Breast epithelium (tissue), 4 donors: ENCODE measurements around the gene ACSL5. TPM values are rescaled to one million over a fixed set of nuclear protein-coding genes. Genes with fewer than 3 reads are reported as not detected.

ENCODE experiments used
- DNase-seq, 2 donors: peaks; one replicate each; pipeline ENCODE4 v3.0.0-alpha.2; 2019; ENCODE audit warnings: low spot score in 2 of 2
- H3K27ac ChIP-seq, 2 donors: fragments of 200-600 bp; sonication (generic) in 1 of 2; one replicate each; pipeline ENCODE4 v1.5.1; 2016 to 2019; ENCODE audit warnings: mild to moderate bottlenecking in 1 of 2
- H3K27me3 ChIP-seq, 2 donors: fragments of 200-600 bp; sonication (generic) in 1 of 2; one replicate each; pipeline versions ENCODE4 v1.5.1 to v1.6.0; 2017 to 2019; ENCODE audit warnings: control low read depth in 1 of 2, mild to moderate bottlenecking in 1 of 2
- H3K36me3 ChIP-seq: fragments of 200-600 bp; one replicate; pipeline ENCODE4 v1.5.1; 2019
- H3K4me1 ChIP-seq, 2 donors: fragments of 200-600 bp; sonication (generic); one replicate each; pipeline ENCODE4 v1.5.1; 2016 to 2019; ENCODE audit warnings: control low read depth in 1 of 2
- H3K4me3 ChIP-seq, 3 donors: fragments of 200-600 bp; sonication (generic); 1 replicate in 2 of 3; 2 replicates in 1 of 3; pipeline ENCODE4 v1.5.1; 2016 to 2019; ENCODE audit warnings: mild to moderate bottlenecking in 3 of 3, moderate library complexity in 2 of 3
- H3K9me3 ChIP-seq, 2 donors: fragments of 200-600 bp; sonication (generic) in 1 of 2; one replicate each; pipeline ENCODE4 v1.5.1; 2016 to 2019; ENCODE audit warnings: control low read depth in 1 of 2
- POLR2A ChIP-seq: fragments of 450-650 bp; IDR thresholded peaks from one replicate; pipeline ENCODE4 v1.6.1; 2016; ENCODE audit warnings: antibody characterized with exemption, mild to moderate bottlenecking, moderate library complexity
- POLR2AphosphoS5 ChIP-seq, 3 donors: sonication (generic); formaldehyde crosslinking; IDR thresholded peaks; one replicate each; pipeline ENCODE4 v1.6.1; 2017; ENCODE audit warnings: antibody characterized with exemption in 3 of 3
- intact Hi-C: fragments of 100-400 bp; cut with DNase I; formaldehyde crosslinking; loops from one replicate; pipeline ENCODE4 v1.15.1; 2023; ENCODE audit warnings: low total_unique reads
- total RNA-seq, 3 donors: library from RNA; depleted of rRNA; stranded (reverse); fragments of >200 nt; gene quantifications; one replicate each; pipeline ENCODE4 v1.1.0, GENCODE V29; 2016
- TF ChIP-seq, protein P1 (sequence below), 3 donors: fragments of 450-650 bp; IDR thresholded peaks; one replicate each; pipeline ENCODE4 v1.5.1; 2016 to 2017; ENCODE audit warnings: antibody characterized with exemption in 3 of 3, mild to moderate bottlenecking in 3 of 3, moderate library complexity in 3 of 3

ACSL5 gene
- total RNA-seq, 3 donors from 2014 or later = 13.3 to 31.8 (median 15.8) TPM

DNA sequence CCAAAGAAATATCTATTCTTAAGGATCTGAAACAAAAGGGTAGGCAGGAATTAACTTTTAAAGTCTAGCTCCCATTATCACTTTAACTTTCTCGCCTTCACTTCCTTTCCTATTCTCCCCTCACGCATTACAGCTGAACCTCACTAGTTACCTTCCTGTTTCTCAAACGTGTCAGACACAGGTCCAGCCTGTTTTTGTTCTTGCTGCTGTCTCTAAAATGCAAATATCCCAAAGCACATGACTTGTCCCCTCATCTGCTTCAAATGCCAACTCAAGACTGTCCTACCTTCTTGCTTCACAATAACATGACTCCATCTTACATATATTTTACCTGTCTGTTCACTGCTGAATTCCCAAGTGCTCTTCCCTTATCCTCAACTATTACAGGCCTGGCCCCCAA lies 55.2 kb downstream of the ACSL5 start:
- TF ChIP-seq, protein P1, sequence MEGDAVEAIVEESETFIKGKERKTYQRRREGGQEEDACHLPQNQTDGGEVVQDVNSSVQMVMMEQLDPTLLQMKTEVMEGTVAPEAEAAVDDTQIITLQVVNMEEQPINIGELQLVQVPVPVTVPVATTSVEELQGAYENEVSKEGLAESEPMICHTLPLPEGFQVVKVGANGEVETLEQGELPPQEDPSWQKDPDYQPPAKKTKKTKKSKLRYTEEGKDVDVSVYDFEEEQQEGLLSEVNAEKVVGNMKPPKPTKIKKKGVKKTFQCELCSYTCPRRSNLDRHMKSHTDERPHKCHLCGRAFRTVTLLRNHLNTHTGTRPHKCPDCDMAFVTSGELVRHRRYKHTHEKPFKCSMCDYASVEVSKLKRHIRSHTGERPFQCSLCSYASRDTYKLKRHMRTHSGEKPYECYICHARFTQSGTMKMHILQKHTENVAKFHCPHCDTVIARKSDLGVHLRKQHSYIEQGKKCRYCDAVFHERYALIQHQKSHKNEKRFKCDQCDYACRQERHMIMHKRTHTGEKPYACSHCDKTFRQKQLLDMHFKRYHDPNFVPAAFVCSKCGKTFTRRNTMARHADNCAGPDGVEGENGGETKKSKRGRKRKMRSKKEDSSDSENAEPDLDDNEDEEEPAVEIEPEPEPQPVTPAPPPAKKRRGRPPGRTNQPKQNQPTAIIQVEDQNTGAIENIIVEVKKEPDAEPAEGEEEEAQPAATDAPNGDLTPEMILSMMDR (IDR thresholded peaks at IDR 0.05) = no peak
- TF ChIP-seq POLR2A = no peak
- no peak for TF ChIP-seq POLR2AphosphoS5 (IDR thresholded peaks at IDR 0.05)
- no peak overlapping the region for H3K4me3 ChIP-seq
- no peaks in the 10 kb centered on the region for H3K27me3 ChIP-seq
- H3K9me3 ChIP-seq = no peaks in the 10 kb centered on the region
- no peaks in the 10 kb centered on the region for H3K36me3 ChIP-seq
- H3K27ac ChIP-seq = no peak overlapping the region
- H3K4me1 ChIP-seq = no peaks in the 10 kb centered on the region
- DNase-seq = no peak
- intact Hi-C loops = no loop called here

DNA sequence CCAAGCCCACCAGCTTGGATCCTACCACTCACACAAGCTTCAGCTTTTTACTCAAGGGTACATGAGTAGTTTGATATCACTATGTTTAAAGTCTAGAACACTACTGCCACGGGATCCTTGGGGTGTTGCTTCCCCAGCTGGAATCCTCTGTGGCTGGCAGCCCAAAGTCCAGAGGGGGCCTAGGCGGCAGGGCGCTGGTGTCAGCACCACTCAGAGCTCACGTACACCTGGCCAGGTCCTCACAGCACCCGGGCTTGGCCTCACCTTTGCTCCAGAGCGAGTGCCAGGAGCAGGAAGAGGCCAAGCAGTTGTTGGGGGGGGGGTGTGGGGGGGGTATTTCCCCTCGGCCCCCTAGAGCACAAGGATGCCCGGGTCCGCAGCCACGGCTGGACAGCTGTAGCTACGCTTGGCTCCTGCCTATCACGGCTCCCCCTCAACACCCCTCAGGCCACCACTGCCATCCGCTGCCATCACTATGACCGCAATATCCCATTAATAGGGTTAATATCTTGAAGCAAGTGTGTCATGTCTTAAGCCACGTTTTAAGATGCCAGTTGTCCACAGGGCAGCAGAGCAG lies 55.8 kb downstream of the ACSL5 start:
- intact Hi-C loops = no loop called here
- no peak for TF ChIP-seq POLR2A
- TF ChIP-seq, protein P1 (IDR thresholded peaks at IDR 0.05) = no peak
- TF ChIP-seq POLR2AphosphoS5 (IDR thresholded peaks at IDR 0.05) = no peak
- Histone ChIP-seq H3K27ac (no peak overlapping the region), H3K4me1 (no peaks in the 10 kb centered on the region), H3K4me3 (no peak overlapping the region), H3K36me3 (no peaks in the 10 kb centered on the region), H3K27me3 (no peaks in the 10 kb centered on the region), H3K9me3 (no peaks in the 10 kb centered on the region)
- DNase-seq = no peak

DNA sequence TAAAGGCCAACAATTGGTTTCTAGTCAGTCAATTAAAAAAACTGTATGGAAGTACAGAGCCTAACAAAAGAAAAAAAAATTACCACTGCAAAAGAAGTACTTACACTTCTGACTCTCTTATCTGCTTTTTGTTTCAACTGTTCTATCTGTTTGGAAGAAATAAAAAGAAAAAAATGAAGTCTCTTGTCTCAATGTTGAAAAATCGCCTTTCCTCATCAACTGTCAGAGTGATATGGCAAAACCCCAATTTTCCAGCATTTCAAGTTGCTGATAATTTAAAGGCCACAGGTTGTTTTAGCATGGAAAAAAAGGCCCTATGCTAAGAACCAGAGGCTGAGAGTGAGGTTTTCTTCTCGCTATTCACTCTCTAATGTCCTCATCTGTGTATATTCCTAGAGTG lies 59.2 kb downstream of the ACSL5 start:
- Histone ChIP-seq H3K4me3 (no peak overlapping the region), H3K27ac (no peak overlapping the region), H3K27me3 (no peaks in the 10 kb centered on the region), H3K4me1 (no peaks in the 10 kb centered on the region), H3K9me3 (no peaks in the 10 kb centered on the region), H3K36me3 (no peaks in the 10 kb centered on the region)
- no peak for DNase-seq
- TF ChIP-seq, protein P1 (IDR thresholded peaks at IDR 0.05) = no peak
- TF ChIP-seq POLR2A (no peak), POLR2AphosphoS5 (IDR thresholded peaks at IDR 0.05) (no peak)
- intact Hi-C loops = no loop called here

DNA sequence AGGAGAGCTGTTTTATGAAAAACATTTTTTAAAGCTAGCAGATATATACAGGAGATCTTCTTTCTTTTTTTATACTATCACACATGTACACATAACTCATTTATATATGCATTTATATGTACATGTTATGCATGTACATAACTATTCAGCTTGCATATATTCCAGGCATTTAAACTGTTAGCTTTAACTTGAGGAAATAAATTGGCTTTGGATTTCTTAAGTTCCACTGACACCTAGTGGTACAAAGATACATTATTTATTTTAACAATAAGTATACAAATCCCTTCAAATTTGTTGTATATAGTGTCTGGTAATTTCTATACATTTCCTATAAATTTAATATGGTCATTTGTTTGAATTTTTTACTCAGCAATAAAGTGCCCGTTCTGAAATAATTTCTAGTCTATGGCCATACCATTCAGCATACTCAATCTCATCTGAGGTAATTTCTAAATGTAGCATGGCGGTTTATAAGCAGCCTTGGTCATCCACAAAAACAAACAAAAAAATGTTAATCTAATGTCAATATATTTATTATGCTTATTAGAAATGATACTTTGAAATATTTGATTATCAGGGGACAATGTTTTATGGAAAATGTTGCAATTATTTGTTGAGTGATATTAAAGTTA lies 61.2 kb downstream of the ACSL5 start:
- Histone ChIP-seq H3K4me3 (no peak overlapping the region), H3K9me3 (no peaks in the 10 kb centered on the region), H3K27me3 (no peaks in the 10 kb centered on the region), H3K27ac (no peak overlapping the region), H3K4me1 (no peaks in the 10 kb centered on the region), H3K36me3 (no peaks in the 10 kb centered on the region)
- TF ChIP-seq POLR2A = no peak
- TF ChIP-seq, protein P1 (IDR thresholded peaks at IDR 0.05) = peak; percentile 15 to 45 (median 33)
- no peak for TF ChIP-seq POLR2AphosphoS5 (IDR thresholded peaks at IDR 0.05)
- no peak for DNase-seq
- intact Hi-C loops = no loop called here

DNA sequence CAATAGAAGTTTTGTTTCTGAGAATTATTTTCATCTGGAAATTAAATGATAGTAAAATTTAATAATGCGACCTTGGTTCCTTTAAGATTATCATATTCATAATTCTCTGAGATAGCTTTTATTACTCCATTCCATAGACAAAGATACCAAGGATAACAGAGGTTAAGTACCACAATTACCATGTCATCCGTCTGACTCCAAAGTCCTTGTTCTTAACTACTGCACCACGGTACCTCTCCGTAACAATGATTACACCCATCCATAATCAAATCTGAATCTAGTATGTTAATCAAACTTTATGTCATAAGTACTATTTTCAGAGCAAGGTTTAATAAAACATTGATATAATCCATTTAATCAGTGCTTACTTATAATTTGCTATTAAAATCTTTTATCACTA lies 64.4 kb downstream of the ACSL5 start:
- Histone ChIP-seq H3K27me3 (no peaks in the 10 kb centered on the region), H3K36me3 (no peaks in the 10 kb centered on the region), H3K9me3 (no peaks in the 10 kb centered on the region), H3K4me3 (no peak overlapping the region), H3K4me1 (no peaks in the 10 kb centered on the region), H3K27ac (no peak overlapping the region)
- intact Hi-C loops = no loop called here
- TF ChIP-seq POLR2A (no peak), POLR2AphosphoS5 (IDR thresholded peaks at IDR 0.05) (no peak)
- TF ChIP-seq, protein P1 (IDR thresholded peaks at IDR 0.05) = no peak
- DNase-seq = no peak
